HL-60/S4 (cell line): ENCODE results near the gene MAP3K21.

Experiments used
- in situ Hi-C: fragments of 300-500 bp; cut with MboI; formaldehyde crosslinking; loops from 2 replicates; pipeline ENCODE4 v1.14.3; 2022; ENCODE audit warnings: low sequenced_read_pairs

The MAP3K21 gene

DNA sequence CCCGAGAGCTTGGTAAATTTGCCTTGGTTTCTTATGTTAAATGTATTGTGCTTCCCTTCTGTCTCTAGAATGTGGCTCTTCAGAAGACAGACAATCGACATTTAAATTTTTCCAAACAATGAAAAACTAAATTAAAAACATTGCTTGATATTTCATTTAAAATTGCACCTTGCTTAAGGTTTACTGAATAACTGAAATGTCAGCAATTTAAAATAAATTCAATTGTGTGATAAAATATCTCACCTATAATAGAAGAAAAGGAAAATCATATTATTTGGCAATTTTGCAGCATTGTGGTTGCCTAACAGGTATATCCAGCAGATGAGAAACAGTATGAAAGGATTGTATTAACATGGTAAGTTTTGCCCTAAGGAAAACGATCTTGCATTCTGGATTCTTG is 56.5 kb downstream of the MAP3K21 start:
- in situ Hi-C loops, result loop anchor here (25.0 kb wide), 1 partner anchor 678 kb away; no protein-coding TSS in a partner anchor

DNA sequence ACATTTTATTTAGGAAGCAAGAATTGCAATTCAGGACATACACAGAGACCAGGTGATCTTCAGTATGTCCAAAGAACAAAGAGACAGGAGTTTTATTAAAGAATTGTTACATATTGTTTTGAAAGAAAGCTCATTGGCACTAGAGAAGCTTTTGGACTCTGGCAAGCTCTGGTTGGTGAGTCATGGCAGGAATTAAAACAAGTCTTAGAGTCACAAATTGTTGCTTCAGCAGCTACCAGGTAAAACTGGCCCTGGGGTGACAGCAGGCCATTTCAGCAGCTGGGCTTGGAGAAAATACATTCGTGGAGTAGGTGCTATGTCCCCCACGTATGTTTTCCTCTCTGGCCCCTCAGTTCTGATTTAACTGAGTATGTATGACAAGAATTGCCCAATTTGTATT is 58.8 kb downstream of the MAP3K21 start:
- in situ Hi-C loops, result loop anchor here (25.0 kb wide), 1 partner anchor 676 kb away; no protein-coding TSS in a partner anchor

DNA sequence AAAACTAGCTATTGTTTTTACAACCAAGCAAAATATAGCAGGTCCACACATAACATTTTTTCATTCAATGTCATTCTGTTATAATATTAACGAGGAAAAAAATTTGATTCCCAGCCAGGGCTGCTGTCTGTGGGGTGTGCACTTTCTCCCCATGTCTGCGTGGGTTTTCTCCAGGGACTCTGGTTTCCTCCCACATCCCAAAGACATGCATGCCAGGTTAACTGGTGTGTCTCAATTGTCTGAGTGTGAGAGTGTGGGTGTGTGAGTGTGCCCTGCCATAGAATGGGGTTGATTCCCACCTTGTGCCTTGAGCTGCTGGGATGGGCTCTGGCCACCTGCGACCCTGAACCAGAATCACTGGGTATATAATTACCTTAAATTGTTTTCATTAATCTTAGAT is 60.1 kb downstream of the MAP3K21 start:
- in situ Hi-C loops, result loop anchor here (25.0 kb wide), 1 partner anchor 675 kb away; no protein-coding TSS in a partner anchor

DNA sequence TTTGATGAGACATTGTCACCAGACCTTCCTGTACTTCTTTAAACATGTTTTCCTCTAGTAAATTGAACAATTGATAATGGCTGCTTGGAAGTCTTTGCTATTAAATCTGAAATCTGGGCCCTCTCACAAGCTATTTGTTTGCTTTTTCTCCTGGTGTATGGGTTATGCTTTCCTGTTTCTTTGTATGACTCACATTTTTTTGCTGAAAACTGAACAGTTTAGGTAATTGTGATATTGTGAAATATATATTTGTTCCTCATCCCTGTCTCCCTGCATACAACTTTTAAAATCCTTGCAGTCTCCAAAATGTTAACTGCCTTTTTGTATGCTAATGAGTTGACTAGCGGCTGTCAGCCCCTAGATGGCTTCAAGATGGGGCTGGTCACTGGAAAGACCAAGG is 61.6 kb downstream of the MAP3K21 start:
- in situ Hi-C loops, result loop anchor here (25.0 kb wide), 1 partner anchor 673 kb away; no protein-coding TSS in a partner anchor

DNA sequence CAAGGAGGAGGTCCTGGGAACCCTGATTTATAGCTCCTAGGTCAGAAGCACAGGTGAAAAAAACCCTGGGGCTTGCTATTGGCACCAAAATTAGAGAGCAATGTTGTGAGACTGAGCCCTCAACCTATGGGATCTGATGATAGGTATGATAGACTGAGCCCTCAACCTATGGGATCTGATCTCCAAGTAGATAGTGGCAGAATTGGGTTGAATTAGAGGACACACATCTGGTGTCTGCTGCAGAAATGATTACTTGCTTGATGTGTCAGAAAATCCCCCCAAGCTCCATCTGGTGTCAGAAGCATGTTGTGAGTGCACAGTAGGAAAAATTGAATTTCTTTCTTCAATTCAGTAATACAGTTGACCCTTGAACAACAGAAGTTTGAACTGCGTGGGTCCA is 62.4 kb downstream of the MAP3K21 start:
- in situ Hi-C loops, result loop anchor here (25.0 kb wide), 1 partner anchor 672 kb away; no protein-coding TSS in a partner anchor

DNA sequence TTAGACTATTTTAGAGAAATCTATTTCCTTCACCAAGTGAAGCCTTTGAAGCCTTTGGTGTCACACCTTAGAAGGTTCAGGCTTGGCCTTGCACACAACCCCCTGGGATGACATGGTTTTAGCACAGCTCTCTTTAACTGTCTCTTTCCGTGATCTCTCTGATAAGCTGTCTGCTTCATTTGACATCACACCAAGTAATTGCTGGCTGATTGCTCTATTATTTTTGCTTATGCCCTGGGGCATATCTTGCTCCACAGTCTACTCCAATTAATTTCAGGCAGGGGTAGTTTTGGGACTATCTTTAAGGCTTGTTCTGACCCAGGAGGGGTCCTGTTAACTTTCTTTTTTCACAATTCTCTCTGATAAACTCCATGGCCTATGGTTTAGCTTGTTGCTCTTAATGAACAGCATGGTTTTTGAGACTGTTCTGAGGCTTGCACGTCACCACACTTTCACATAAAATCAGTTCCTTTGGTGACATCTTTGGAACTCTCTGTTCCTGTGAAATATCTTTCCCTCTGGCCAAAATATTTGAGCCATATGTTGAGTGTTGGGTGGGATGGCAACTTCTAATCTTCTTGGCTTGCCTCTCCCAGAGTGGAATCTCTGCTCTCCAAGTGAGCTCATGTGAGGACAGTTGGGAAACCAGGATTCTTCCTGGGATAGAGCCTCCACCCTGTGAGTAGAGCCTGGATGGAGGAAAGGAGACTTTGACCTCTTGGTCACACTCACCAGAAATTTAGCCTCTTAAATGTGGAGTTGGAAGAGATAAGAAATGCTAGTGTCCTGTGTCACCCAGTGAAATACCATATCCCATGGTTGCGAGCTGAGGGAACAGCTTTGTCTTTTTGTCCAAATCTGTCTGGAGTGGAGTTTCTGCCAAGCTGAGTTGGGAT is 63.6 kb downstream of the MAP3K21 start:
- in situ Hi-C loops, result loop anchor here (25.0 kb wide), 1 partner anchor 671 kb away; no protein-coding TSS in a partner anchor

DNA sequence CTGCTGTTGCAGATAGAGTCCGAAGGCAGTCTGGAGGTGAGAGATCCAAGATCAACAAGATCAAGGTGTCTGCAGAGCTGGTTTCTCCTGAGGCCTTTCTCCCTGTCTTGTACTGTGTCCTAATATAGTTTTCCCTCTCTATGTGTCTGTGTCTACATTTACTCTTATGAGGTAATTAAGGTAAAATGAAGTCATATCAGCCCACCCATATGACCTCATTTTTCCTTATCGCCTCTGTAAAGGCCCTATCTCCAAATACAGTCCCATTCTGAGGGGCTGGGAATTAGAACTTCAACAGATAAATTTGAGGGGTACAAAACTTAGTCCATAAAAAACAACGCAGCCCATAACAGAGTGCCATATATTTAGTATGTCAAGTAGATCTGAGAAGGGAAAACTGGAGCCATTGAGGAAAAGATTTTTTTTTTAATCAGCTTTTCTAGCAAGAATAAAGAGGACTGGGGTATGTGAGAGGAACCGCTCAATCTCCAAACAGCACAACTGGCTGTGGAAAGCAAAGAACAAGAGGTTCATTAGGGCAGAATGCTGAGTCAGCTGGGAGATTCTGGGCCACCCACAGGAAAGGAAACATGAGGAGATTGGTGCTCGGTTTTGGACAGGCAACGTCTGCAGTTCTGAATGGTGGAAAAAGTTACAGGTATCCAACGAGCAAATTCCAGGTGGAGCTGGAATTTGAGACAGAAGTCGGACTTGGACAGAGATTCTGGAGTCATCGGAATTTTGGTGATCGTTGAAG is 65.7 kb downstream of the MAP3K21 start:
- in situ Hi-C loops, result loop anchor here (25.0 kb wide), 1 partner anchor 669 kb away; no protein-coding TSS in a partner anchor

DNA sequence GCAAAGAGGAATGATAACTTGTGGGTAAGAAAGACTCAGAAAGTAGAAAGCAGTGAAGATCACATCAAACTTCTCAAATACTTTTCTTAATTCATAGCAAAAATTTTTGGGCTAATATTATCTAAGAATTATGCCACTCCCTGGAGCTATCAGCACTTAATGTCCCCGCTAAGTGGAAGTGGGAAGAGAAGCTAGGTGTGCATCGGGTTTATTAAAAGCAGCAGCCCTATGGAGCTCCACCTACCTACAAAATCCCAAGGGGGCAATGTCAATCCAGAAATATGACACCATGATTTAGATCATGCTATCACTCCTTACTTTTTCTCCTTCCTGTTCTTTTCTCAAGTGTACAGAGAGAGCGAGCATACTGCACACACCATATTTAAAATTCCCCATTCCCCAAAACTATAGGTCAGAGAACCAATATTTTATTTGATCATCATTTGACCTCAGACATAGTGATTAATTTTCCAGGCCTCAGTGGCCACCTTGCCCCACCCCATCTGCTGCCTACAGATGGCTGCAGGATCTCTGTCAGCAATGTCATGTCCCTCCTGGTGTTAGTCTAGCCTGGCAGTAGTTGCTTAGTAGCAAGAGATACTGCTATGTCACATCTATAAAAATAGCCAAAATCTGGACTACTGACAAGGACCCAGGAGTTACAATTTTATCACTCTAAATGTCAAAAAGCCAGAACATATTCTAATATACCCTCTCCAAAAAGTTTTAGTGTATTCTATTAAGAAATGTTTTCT is 66.6 kb downstream of the MAP3K21 start:
- in situ Hi-C loops, result loop anchor here (25.0 kb wide), 1 partner anchor 668 kb away; no protein-coding TSS in a partner anchor

DNA sequence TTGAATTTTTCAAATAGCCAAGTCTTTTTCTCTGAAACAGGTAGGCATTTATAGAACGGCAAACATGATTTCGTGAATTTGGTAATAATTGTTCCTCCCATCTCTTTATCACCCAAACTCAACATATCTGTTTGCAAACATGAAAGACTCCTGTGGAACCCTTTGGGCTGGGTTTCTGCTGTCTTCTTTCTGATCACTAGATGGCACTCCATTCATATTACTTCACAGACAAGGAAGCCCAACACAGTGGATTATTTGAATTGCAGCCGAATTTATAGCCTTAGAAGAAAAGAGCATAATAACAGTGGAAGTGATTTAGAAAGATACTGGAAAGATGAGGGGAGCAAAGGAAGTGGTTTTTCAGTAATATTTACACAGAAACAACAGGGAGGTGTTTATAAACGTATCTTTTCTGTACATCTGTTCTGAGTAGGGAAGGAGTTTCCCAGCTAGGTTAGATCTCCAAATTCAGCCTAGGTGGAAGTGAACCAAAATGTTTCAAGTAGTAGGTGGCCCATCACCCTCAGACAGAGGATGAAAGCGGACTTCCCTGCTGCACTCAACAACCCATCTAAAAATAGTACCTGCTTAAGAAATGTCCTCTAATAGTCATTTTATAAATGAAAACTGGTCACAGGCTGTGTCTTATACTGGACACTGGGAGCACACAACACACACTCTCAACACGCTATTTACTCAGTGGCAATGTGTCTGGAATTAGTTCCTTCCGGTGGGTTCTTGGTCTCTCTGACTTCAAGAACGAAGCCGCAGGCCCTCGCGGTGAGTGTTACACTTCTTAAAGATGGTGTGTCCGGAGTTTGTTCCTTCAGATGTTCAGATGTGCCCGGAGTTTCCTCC is 67.6 kb downstream of the MAP3K21 start:
- in situ Hi-C loops, result loop anchor here (25.0 kb wide), 1 partner anchor 667 kb away; no protein-coding TSS in a partner anchor

DNA sequence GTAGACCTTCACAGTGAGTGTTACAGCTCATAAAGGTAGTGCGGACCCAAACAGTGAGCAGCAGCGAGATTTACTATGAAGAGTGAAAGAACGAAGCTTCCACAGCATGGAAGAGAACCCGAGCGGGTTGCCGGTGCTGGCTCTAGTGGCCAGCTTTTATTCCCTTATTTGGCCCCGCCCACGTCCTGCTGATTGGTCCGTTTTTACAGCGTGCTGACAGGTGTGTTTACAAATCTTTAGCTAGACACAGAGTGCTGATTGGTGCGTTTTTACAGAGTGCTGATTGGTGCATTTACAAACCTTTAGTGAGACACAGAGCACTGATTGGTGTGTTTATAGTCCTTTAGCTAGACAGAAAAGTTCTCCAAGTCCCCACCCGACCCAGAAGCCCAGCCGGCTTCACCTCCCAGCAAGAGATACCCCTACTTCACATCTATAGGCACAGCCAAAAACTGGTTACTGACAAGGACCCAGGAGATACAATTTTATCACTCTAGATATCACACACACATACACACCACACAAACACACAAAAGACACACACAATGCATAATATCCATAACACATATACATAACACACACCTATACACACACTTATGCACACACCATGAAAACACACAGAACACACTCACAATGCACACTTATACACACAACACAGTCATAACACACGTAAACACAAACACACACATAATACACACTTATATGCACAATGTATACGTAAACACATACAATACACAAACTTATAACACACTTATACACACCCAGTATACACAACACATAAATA is 68.5 kb downstream of the MAP3K21 start:
- in situ Hi-C loops, result loop anchor here (25.0 kb wide), 1 partner anchor 666 kb away; no protein-coding TSS in a partner anchor

DNA sequence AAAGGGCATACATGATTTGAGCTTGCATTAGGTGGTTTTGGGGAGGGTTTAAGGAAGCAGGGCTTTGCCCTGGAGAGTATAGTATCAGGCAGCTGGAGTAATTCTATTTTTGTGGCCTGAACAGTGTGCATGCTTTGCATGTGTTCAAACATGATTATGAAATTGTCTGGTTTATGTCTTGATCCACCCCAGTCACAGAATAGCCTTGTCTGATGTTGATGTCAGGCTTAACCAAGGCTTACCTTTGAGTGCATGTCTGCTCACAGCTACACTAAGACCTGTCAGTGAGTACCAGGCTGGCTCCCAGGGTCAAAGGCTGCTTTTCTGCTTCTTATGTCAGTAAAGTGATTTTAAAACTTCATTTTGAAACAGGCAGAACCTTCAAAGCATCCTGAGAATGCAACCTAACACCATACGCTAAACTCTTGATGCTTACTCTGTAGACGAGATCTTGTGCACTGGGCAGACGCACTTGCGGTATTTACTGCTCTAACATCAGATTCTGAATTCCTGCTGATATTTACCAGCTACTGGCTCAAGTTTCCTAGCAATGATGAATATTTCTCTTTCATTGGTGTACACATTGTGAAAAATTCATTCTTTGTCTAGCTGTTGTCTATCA is 78.9 kb downstream of the MAP3K21 start:
- in situ Hi-C loops, result no loop called here

DNA sequence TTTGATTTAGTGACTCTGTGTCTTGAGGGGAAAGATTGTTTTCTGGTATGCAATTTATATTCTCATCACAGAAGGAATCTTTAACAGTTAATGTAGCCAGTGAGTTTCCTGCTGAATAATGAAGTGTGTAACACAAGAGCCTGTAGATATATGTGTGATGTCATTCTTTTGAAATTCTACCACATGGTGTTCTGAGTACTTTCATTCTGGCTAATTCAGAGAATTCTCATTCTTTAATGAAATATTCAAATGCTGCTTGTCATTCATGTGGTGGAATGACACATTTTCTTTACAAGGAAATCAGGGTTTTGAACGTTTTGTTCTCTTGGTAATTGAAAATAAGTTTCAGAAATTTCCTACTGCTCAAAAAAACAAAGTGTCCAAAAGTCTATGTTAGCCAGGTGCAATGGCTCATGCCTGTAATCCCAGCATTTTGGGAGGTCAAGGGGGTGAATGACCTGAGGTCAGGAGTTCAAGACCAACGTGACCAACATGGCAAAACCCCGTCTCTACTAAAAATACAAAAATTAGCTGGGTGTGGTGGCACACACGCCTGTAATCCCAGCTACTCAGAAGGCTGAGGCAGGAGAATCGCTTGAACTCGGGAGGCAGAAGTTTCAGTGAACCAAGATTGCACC is 79.6 kb downstream of the MAP3K21 start:
- in situ Hi-C loops, result no loop called here

DNA sequence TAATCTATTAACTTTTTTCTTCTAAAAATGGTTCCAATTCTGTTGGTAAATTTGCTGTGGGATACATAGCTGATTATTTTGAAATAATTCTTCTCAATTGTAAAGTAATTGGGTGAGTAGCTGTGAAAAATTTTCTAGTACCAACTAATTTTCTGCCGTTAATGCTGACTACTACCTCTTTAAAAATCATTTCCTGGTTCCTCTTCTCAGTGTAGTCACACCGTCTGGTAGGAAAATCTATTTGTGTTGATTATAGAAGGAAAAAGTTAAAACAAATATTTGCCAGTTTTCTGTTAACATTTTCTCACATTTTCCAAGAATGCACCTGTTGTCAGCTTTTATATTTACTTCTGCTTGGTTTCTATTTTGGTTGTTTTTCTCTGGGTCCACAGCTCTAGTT is 82.0 kb downstream of the MAP3K21 start:
- in situ Hi-C loops, result no loop called here

DNA sequence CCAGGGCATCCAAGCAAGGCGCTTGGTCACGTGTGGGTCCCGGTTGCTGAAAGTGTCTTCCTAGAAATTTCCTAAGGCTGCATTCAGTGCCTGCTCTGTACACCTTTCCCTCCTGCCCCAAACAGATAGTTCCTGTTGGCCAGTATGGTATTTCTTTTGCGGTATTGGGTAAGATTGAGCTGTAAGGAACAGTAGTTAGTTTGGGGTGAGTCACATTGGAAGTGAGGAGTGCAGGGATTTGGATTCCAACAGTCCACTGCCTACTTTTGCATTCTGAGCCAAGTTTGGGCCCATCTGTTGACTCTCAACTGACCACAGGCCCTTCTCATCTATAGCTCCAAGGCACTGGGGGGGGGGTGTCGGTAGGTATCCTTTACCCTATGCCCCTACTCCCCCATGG is 83.4 kb downstream of the MAP3K21 start:
- in situ Hi-C loops, result no loop called here

DNA sequence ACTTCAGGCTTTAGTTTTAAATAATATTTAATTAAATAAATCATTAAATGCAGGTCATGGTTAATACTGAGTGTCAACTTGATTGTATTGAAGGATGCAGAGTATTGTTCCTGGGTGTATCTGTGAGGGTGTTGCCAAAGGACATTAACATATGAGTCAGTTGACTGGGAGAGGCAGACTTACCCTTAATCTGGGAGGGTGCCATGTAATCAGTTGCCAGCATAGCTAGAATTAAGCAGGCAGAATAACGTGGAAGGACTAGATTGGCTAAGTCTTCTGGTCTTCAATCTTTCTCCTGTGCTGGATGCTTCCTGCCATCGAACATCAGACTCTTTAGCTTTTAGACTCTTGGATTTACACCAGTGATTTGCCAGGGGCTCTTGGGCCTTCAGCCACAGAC is 85.3 kb downstream of the MAP3K21 start:
- in situ Hi-C loops, result no loop called here

DNA sequence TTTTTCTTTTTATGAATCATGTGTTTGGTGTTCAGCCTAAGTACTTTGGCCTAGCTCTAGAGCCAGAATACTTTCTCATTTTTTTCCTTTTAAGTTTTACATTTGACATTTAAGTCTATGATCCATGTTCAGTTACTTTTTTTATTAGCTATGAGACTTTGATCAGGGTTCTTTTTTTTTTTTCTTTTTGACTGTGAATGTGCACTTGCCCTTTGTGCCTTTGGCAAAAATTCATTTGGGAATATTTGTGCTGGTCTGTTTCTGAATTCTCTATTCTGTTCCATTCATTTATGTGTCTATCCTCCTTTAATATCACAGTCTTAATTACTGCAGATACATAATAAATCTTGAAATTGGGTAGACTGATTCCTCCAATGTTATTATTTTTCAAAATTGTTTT is 93.8 kb downstream of the MAP3K21 start:
- in situ Hi-C loops, result no loop called here

DNA sequence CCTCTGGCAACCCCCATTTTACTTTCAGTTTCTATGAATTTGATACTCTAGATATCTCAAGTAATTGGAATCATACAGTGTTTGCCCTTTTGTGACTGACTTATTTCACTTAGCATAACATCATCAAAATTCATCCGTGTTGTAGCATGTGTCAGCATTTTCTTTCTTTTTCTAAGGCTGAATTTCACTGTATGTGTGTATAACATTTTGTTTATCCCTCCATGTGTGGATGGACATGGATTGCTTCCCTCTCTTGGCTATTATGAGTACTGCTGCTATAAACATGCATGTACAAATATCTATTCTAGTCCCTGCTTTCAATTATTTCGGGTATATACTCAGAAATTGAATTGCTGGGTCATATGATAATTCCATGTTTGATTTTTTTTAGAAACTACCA is 97.3 kb downstream of the MAP3K21 start:
- in situ Hi-C loops, result no loop called here

DNA sequence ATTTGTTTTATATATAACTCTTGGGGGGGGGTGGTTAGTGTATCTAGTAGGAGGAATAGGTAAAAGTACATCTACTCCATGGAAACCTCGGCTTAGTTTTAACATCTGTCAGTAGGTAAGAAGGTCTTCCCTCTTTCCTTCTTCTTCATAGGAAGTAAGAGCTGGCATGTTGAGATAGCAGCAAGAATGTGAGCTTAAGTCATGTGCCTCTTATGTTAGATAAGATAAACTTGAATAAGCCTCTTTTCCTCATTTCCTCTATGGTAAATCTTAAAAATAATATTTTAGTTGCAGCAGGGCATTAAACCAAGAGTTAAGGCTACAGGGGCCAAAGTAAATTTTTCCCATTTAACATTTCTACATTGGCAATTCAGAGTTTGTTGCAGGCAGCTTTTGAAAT is 100.4 kb downstream of the MAP3K21 start:
- in situ Hi-C loops, result no loop called here
